K562 (cell line): ENCODE results near the gene TLR8. TPM values are rescaled to one million over a fixed set of nuclear protein-coding genes. Genes with fewer than 3 reads are reported as not detected.
A peak's percentile ranks its signal among the peaks of the same experiment; 100 is the strongest.

Source experiments
- ARID4B ChIP-seq: sonication (generic); formaldehyde crosslinking; IDR thresholded peaks from 2 replicates; pipeline ENCODE4 v1.8.0; 2022; ENCODE audit warnings: mild to moderate bottlenecking, missing genetic modification reagents
- CBX8 ChIP-seq: fragments of 200-600 bp; sonication (generic); IDR thresholded peaks from 2 replicates; pipeline ENCODE4 v1.6.1; 2012; ENCODE audit warnings: borderline replicate concordance, mixed run types, low read depth, mild to moderate bottlenecking, moderate library complexity, mixed read lengths, low read length, control low read depth, inconsistent platforms; ENCODE audit not compliant: poor library complexity, severe bottlenecking; ENCODE audit errors: extremely low read depth
- CREB1 ChIP-seq, 2 experiments: sonication (generic) in 1 of 2; formaldehyde crosslinking in 1 of 2; IDR thresholded peaks; 2 replicates each; pipeline versions ENCODE4 v1.6.1 to v1.8.0; 2012 to 2022; ENCODE audit warnings: inconsistent platforms in 1 of 2, mild to moderate bottlenecking in 1 of 2, missing genetic modification reagents in 1 of 2, moderate library complexity in 1 of 2
- CREB5 ChIP-seq: fragments of 250-450 bp; sonication (Bioruptor Pico); IDR thresholded peaks from 2 replicates; pipeline ENCODE4 v1.5.0; 2020; ENCODE audit warnings: mild to moderate bottlenecking
- DPF2 ChIP-seq: fragments of 450-650 bp; IDR thresholded peaks from 2 replicates; pipeline ENCODE4 v1.6.1; 2016
- GATA2 ChIP-seq: sonication (generic); formaldehyde crosslinking; IDR thresholded peaks from 2 replicates; pipeline ENCODE4 v1.4.0; 2020; ENCODE audit warnings: mild to moderate bottlenecking, missing genetic modification reagents
- JUND ChIP-seq, 2 experiments: IDR thresholded peaks; 2 replicates in 1 of 2; 3 replicates in 1 of 2; pipeline ENCODE4 v1.6.1; 2011; ENCODE audit warnings: borderline replicate concordance in 2 of 2, low read depth in 2 of 2, low read length in 2 of 2, improper control_type of control experiment in 1 of 2, missing biosample characterization in 1 of 2, missing genetic modification characterization in 1 of 2, missing genetic modification reagents in 1 of 2
- PRDM10 ChIP-seq: fragments of 450-650 bp; IDR thresholded peaks from 2 replicates; pipeline ENCODE4 v1.6.1; 2018; ENCODE audit not compliant: partially characterized antibody
- RNF2 ChIP-seq: sonication (generic); IDR thresholded peaks from 2 replicates; pipeline ENCODE4 v1.6.1; 2016
- SMARCB1 ChIP-seq: IDR thresholded peaks from 2 replicates; pipeline ENCODE4 v1.6.1; 2011; ENCODE audit warnings: improper control_type of control experiment, low read depth; ENCODE audit not compliant: insufficient read length
- ZNF121 ChIP-seq: sonication (generic); formaldehyde crosslinking; conservative IDR thresholded peaks from 2 replicates; pipeline ENCODE4 v1.8.0; 2022; ENCODE audit warnings: missing genetic modification reagents
- ZNF431 ChIP-seq: sonication (generic); formaldehyde crosslinking; IDR thresholded peaks from 2 replicates; pipeline ENCODE4 v1.8.0; 2022; ENCODE audit warnings: mild to moderate bottlenecking, missing genetic modification reagents
- polyA plus RNA-seq, 8 experiments: library from polyadenylated mRNA; depleted of rRNA in 4 of 8; stranded (reverse) in 5 of 8; unstranded in 3 of 8; fragments of >200 nt; fragmentation: Nextera tagmentation in 2 of 8; fragmentation: Illumina TruSeq in 1 of 8; extraction: Ambion mirVana in 2 of 8; extraction: Trizol in 1 of 8; gene quantifications; 2 replicates each; pipeline versions ENCODE4 v1.2.1 to v1.2.3, GENCODE V29; 2011 to 2014; ENCODE audit warnings: inconsistent platforms in 1 of 8, missing spikeins in 1 of 8
- total RNA-seq, 7 experiments: library from RNA; depleted of rRNA in 6 of 7; stranded (reverse); fragments of >200 nt in 6 of 7; fragmentation: Illumina TruSeq in 2 of 7; extraction: Trizol in 2 of 7; gene quantifications; 2 replicates each; pipeline versions ENCODE4 v1.2.1 to v1.2.3, GENCODE V29; 2011 to 2021; ENCODE audit warnings: low replicate concordance in 1 of 7
- TF ChIP-seq, protein P1 (sequence below), 2 experiments: fragments of 450-650 bp; conservative IDR thresholded peaks; 2 replicates each; pipeline ENCODE4 v1.6.1; 2017; ENCODE audit warnings: mild to moderate bottlenecking in 2 of 2, moderate library complexity in 2 of 2

Gene TLR8
- total and polyA plus RNA-seq, 9 of the 15 experiments (the other 6 are each of a cell fraction or from before 2014, with no cell fraction given): not detected

DNA sequence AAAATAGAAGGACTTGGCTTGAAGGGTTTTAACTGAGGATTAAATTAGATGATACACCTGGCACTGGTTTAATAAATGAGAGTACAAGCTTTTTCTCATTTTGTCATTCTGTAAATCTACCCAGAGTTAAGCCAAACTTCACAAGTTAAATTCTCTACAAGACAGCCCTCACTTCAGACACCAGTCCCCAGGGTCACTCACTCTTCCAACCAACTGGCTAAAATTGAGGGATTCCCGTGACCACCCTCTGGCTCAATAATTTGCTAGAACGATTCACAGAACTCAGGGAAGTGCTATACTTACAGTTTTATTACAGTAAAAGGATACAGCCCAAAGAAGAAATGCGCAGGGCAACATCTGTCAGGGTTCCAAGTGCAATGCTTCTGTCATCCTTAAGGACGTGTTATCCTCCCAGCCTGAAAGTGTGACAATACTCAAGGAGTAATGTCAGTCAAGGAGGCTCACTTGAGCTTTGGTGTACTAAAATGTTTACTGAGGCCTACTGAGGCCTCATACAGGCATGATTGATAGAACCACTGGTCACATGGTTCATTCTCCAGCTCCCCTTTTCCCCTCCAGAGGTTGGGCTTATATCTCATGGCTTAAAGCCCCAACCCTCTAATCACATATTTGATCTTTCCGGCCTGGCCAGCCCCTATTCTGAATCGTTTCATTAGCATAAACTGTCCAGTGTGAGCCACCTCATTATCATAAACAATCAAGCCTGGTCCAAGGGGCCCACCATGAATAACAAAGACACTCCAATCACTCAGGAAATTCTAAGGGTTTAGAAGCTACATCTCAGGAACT is 58.9 kb downstream of the TLR8 start (continued):
- TF ChIP-seq ARID4B (CRISPR knock-in tag): no peak
- no peak for TF ChIP-seq SMARCB1
- 0 out of 2 replicates have a peak, but pooled peaks have one; percentile 50 for TF ChIP-seq DPF2
- peak; percentile 73 for TF ChIP-seq GATA2 (CRISPR knock-in tag)
- TF ChIP-seq, protein P1, sequence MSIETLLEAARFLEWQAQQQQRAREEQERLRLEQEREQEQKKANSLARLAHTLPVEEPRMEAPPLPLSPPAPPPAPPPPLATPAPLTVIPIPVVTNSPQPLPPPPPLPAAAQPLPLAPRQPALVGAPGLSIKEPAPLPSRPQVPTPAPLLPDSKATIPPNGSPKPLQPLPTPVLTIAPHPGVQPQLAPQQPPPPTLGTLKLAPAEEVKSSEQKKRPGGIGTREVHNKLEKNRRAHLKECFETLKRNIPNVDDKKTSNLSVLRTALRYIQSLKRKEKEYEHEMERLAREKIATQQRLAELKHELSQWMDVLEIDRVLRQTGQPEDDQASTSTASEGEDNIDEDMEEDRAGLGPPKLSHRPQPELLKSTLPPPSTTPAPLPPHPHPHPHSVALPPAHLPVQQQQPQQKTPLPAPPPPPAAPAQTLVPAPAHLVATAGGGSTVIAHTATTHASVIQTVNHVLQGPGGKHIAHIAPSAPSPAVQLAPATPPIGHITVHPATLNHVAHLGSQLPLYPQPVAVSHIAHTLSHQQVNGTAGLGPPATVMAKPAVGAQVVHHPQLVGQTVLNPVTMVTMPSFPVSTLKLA (conservative IDR thresholded peaks at IDR 0.05): peak in 1 of 2 experiments; percentile 27; a peak in 1 of 4 replicates
- TF ChIP-seq ZNF121 (CRISPR knock-in tag): no peak
- TF ChIP-seq RNF2: 0 out of 2 replicates have a peak, but pooled peaks have one; percentile 50
- peak; percentile 37; the same call in 1 of the 2 replicates for TF ChIP-seq JUND (IDR thresholded peaks at IDR 0.05; ENCODE audit: borderline replicate concordance, low read depth, low read length)
- no peak; the same call in 2 of the 3 replicates for TF ChIP-seq JUND (tag; IDR thresholded peaks at IDR 0.05; ENCODE audit: borderline replicate concordance, low read depth, low read length)
- no peak for TF ChIP-seq CREB1 (IDR thresholded peaks at IDR 0.05)
- TF ChIP-seq CREB1 (CRISPR knock-in tag; IDR thresholded peaks at IDR 0.05): no peak
- TF ChIP-seq CREB5 (CRISPR knock-in tag): no peak
- TF ChIP-seq CBX8: no peak
- no peak for TF ChIP-seq ZNF431
- no peak for TF ChIP-seq PRDM10
